ENCODE measurements around the gene RTN4R. TPM values are rescaled to one million over a fixed set of nuclear protein-coding genes. Genes with fewer than 3 reads are reported as not detected.
"Not testable (repeated sequence)": the region's sequence is repeated elsewhere in the genome, so short reads cannot be mapped to it uniquely, and the experiment has no call there.

The RTN4R gene
- total RNA-seq, 2 experiments from 2014 or later, result 2.8 to 3.7 TPM

GRCh38 chr22:20308806-20309650, 40.9 kb upstream of the RTN4R start:
- intact Hi-C loops (cut with micrococcal nuclease), result not testable (repeated sequence)

GRCh38 chr22:20307448-20308447, 39.6 kb upstream of the RTN4R start:
- intact Hi-C loops (cut with micrococcal nuclease); H3K36me3 Mint-ChIP-seq (ENCODE audit: low read depth); H3K9me3 Mint-ChIP-seq; DNase-seq; ATAC-seq; H3K4me1 Mint-ChIP-seq (ENCODE audit: low read depth); H3K27ac Mint-ChIP-seq; H3K27me3 Mint-ChIP-seq; CTCF ChIA-PET: not testable (repeated sequence)
- POLR2A ChIA-PET, result interaction anchor here (1.8 kb wide), 1 partner anchor 12 kb away, joined by 4 read pairs; the partner anchor contains the start of gene DGCR6L
- H3K4me3 Mint-ChIP-seq, result peak overlapping the region; percentile 14

More at GRCh38 chr22:20308806-20309650, 40.9 kb upstream of the RTN4R start:
- POLR2A ChIA-PET; ATAC-seq; H3K36me3 Mint-ChIP-seq (ENCODE audit: low read depth); H3K4me3 Mint-ChIP-seq; CTCF ChIA-PET; H3K27me3 Mint-ChIP-seq; H3K9me3 Mint-ChIP-seq; DNase-seq; H3K4me1 Mint-ChIP-seq (ENCODE audit: low read depth); H3K27ac Mint-ChIP-seq: not testable (repeated sequence)

GRCh38 chr22:20306646-20307447, 38.7 kb upstream of the RTN4R start:
- H3K4me3 Mint-ChIP-seq; H3K27me3 Mint-ChIP-seq; H3K27ac Mint-ChIP-seq; ATAC-seq; intact Hi-C loops (cut with micrococcal nuclease); CTCF ChIA-PET; H3K36me3 Mint-ChIP-seq (ENCODE audit: low read depth); H3K9me3 Mint-ChIP-seq; DNase-seq; H3K4me1 Mint-ChIP-seq (ENCODE audit: low read depth): not testable (repeated sequence)
- POLR2A ChIA-PET, result interaction anchor here (1.8 kb wide), 1 partner anchor 13 kb away, joined by 4 read pairs; the partner anchor contains the start of gene DGCR6L

- Mint-ChIP-seq H3K36me3 (ENCODE audit: low read depth) (no peaks in the 10 kb centered on the region), H3K27ac (no peak overlapping the region), H3K27me3 (peaks cover 5% of the 10 kb centered on the region), H3K9me3 (no peaks in the 10 kb centered on the region), H3K4me1 (ENCODE audit: low read depth) (peaks cover 2% of the 10 kb centered on the region), H3K4me3 (no peak overlapping the region)
- POLR2A ChIA-PET, result interaction anchor here (1.8 kb wide), 1 partner anchor 14 kb away, joined by 4 read pairs; the partner anchor contains the start of gene DGCR6L
- CTCF ChIA-PET, result no interaction called here
- DNase-seq (no peak), ATAC-seq (peak; percentile 63)
- no peak for TF ChIP-seq CTCF (IDR thresholded peaks at IDR 0.05)
- intact Hi-C loops (cut with micrococcal nuclease), result no loop called here
Measured at GRCh38 chr22:20305894-20306645, 38.0 kb upstream of the RTN4R start.

GRCh38 chr22:20305230-20305893, 37.2 kb upstream of the RTN4R start:
- H3K36me3 Mint-ChIP-seq (ENCODE audit: low read depth); CTCF ChIA-PET; H3K9me3 Mint-ChIP-seq: not testable (repeated sequence)

GRCh38 chr22:20304646-20305045, 36.5 kb upstream of the RTN4R start:
- H3K27ac Mint-ChIP-seq, result no peak overlapping the region
- intact Hi-C loops (cut with micrococcal nuclease), result no loop called here
- no peaks in the 10 kb centered on the region for H3K9me3 Mint-ChIP-seq
- TF ChIP-seq CTCF (IDR thresholded peaks at IDR 0.05), result no peak
- ChIA-PET POLR2A (no interaction called here), CTCF (no interaction called here)
- H3K27me3 Mint-ChIP-seq, result peaks cover 12% of the 10 kb centered on the region
- ATAC-seq (no peak), DNase-seq (no peak)
- H3K36me3 Mint-ChIP-seq (ENCODE audit: low read depth), result no peaks in the 10 kb centered on the region
- H3K4me1 Mint-ChIP-seq (ENCODE audit: low read depth), result peaks cover 2% of the 10 kb centered on the region
- no peak overlapping the region for H3K4me3 Mint-ChIP-seq

More at GRCh38 chr22:20305230-20305893, 37.2 kb upstream of the RTN4R start:
- H3K4me3 Mint-ChIP-seq; H3K4me1 Mint-ChIP-seq (ENCODE audit: low read depth); H3K27ac Mint-ChIP-seq; intact Hi-C loops (cut with micrococcal nuclease): not testable (repeated sequence)
- peaks cover 12% of the 10 kb centered on the region for H3K27me3 Mint-ChIP-seq
- ATAC-seq (peak; percentile 60), DNase-seq (peak; percentile 38)
- POLR2A ChIA-PET, result interaction anchor here (1.8 kb wide), 1 partner anchor 14 kb away, joined by 4 read pairs; the partner anchor contains the start of gene DGCR6L

GRCh38 chr22:20303229-20303534, 35.1 kb upstream of the RTN4R start:
- H3K4me1 Mint-ChIP-seq (ENCODE audit: low read depth); H3K27ac Mint-ChIP-seq; DNase-seq; H3K9me3 Mint-ChIP-seq; H3K4me3 Mint-ChIP-seq; POLR2A ChIA-PET; CTCF ChIA-PET; intact Hi-C loops (cut with micrococcal nuclease); ATAC-seq; H3K36me3 Mint-ChIP-seq (ENCODE audit: low read depth): not testable (repeated sequence)
- peaks cover 12% of the 10 kb centered on the region for H3K27me3 Mint-ChIP-seq
